T47D (cell line): ENCODE measurements around the gene DOCK2.

Source experiments
- DNase-seq, 2 experiments: peaks; one replicate each; pipeline versions ENCODE4 v3.0.0 to v3.0.0-alpha.2; 2011 to 2012; ENCODE audit warnings: low read depth in 1 of 2, low spot score in 1 of 2
- JUND ChIP-seq: IDR thresholded peaks from 2 replicates; pipeline ENCODE4 v1.6.1; 2012; ENCODE audit warnings: low read depth
- in situ Hi-C: cut with HindIII; loops from 2 replicates; pipeline ENCODE4 v1.10.0; 2016; ENCODE audit warnings: low sequenced_read_pairs, low pct_unique_long_range_greater_than_20kb

Gene DOCK2

DNA sequence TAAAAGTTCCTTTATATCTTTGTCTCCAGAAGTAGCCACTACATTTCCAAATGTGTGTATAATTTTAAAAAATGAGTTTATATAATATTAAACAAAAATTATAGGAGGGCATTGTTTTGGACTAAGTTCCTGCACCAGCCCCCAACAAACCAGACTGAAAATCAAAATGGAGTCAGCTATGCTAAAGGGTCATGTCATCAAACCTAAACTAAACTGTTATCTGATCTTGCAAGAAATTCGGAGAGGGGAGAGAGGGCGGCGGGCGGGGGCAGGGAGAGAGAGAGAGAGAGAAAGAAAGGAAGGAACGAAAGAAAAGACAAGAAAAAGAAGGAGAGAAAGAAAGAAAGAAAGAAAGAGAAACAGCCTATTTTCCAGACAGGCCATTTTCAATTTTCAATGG, 63.5 kb downstream of the DOCK2 start:
- no peak for TF ChIP-seq JUND
- in situ Hi-C loops, result no loop called here
- no peak for DNase-seq

DNA sequence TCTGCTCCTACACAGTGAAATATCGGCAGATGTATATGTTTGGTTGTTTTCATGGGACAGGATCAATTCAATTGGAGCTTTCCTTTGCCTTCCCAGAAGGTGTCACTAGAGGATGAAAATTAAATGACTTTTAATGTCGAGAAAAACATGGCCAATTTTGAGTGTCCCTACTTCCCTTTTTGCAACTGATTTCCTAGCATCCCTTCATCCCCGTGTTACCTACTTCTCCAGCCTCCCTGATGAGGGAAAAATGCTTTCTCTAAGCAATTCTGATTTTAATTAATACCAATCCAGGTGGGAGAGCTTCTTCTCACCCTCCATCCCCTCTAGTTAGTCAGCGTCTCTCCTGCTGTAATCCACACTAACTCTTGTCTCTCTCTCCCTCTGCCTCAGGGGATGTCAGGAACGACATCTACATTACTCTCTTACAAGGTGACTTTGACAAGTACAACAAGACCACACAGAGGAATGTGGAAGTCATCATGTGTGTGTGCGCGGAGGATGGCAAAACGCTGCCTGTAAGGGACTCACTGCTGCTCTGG, 64.9 kb downstream of the DOCK2 start:
- in situ Hi-C loops, result no loop called here
- peak; percentile 11 to 29 for DNase-seq
- no peak for TF ChIP-seq JUND

DNA sequence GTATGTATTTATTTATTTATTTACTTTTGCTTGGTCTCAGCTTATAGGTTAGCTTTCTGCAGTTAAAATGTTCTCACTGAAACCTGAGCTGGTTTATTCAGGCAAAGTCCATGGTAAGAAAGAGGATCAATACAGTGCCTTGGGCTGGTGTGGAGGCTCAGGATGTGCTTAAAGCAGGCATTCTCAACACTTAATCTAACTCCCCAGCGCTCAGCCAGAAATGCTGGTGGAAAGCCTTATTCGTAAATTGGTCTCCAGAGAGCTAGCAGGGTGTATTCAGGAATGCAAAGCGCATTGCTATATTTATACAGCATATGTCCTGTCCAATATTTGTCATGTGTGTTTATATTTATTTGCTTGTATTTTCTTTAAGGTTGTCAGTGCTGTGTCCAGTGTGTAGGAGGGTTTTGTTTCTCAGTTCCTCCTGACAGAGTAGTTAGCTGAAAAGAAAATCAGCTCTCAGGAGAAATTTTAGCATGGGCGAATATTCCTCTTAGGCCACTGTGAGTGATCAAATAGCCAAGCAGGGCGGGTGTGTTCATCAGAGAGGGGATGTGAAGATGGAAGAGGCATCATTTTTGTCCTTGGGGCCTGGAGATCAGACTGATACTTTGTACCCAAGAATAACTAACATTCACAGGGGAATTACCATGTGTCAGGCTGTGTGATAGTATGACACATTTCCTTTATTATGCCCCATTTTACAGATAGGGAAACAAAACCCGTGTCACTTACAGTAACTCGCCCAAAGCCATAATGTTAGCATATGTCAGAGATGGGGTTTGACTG, 65.8 kb downstream of the DOCK2 start:
- no peak for TF ChIP-seq JUND
- no peak for DNase-seq
- in situ Hi-C loops, result no loop called here

DNA sequence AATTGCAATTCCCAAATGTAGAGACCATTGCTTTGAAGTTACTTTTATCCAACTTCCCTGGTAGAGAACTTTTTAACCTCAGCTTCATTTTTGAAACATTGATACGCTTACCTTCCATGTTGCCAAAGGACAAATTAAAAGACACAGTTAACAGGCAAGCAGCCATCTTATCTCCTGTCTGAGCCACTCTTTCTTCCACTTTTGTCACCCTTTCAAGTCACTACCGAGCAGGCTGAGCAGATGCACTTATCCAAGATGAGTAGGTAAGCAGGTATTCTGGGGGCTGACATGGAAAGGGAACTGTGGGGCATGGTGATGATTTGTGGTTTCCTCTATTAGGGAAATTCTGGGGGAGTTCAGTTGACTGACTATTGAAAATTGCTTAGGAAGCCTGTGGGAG, 66.7 kb downstream of the DOCK2 start:
- no peak for TF ChIP-seq JUND
- no peak for DNase-seq
- in situ Hi-C loops, result no loop called here

DNA sequence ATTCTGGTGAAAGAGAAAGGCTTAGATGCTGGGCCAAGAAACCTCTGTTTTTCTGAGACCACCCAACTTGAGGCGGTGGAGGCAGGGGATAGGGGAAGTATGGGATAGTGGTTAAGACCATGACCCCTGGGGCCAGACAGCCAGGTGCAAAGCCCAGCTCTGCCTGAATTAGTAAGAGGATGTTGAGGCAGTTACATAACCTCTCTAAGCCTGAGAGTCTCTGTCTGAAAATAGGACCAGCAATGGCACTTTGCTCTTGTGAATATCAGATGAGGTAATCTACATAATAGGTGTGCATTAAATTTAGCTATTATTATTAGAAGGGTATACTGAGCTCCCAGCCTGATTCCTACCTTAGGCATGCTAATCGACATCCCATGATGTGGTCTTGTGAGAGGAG, 68.2 kb downstream of the DOCK2 start:
- no peak for TF ChIP-seq JUND
- in situ Hi-C loops, result no loop called here
- no peak for DNase-seq

DNA sequence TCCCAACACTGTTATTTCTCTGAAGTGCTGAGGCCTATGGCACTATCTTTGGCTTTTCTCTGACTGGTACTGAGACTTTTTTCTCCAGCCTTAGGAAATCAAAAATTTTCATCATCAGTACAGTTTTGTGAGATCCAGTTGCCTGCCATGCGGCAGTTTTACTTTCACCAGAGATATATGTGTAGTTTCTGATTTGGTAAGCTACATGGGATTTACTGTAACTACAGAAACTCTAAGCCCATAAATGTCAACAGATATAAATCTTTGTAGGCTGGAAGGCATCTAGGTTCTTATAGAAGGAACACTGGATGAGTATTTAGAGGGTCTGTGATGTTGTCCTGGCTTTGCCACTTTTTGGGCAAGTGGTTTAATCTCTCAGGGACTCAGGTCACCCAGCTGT, 69.0 kb downstream of the DOCK2 start:
- no peak for DNase-seq
- in situ Hi-C loops, result no loop called here
- TF ChIP-seq JUND, result no peak

DNA sequence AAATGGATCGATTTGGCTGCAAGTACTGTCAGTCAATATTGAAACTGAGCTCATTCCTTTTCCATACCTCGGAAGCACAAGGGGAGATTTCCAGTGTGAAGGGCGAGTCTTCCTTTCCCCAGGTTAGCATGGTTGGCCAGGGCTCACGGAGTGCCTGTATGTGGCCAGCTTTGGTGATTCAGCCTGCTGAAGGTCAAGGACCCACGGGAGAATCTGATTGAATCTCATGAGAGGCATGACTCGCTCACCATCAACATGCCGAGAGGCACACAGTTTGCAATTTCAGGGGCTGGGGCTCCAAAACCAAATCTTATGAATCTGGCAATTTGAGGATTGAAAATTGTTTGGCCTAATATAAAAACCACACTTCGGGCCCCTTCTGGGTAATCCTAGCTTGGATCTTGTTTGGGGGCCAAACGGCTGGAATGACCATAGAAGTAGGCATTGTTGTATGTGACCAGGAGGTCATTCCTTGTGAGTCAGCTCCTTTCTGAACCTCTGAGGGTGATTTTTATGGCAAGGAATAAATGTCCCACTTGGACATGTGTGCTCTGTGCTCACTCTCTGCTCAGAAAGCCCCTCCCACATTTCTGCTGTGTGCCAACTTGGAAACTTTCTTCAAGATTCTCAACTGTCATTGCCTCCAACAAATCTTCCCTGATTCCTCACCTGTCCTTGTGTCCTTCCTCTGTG, 69.8 kb downstream of the DOCK2 start:
- TF ChIP-seq JUND, result no peak
- in situ Hi-C loops, result no loop called here
- DNase-seq, result no peak

DNA sequence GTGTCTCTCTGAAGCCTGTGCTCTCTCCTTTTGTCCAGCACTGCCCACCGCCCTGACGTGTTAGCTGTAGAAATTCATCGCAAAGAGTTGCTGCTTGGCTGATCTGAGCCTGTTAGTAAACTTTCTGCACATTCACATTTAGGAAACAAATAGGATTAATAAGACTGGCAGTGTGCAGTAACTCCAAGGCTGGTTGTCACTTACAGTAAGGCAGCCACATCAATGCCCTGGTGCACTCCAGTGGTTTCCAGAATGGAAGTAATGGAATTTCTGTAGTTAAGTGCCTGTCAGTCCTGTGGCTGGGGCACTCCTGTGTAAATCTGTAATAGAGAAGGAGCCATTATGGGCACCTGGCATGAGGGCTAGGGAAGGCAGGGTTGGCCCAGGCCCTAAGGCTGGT, 70.6 kb downstream of the DOCK2 start:
- DNase-seq, result no peak
- in situ Hi-C loops, result no loop called here
- TF ChIP-seq JUND, result no peak

DNA sequence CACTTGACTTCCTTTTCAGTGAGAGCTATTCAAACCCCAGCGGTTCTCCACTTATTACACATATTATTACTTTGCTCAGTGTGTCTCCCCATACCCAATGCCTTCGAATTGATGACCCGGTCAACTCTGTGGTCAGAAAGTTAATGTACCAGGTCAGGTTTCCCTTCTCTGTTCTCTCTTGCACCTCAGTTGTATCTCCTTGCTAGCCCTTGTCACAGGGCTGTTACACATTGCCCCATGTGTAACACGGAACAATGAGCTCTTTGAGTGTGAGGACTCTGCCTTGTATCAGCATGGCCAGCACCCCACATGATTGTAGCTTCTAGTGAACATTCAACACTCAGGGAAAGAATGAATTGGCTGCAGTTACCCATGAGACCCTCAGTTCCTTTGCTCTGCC, 73.6 kb downstream of the DOCK2 start:
- no peak for DNase-seq
- in situ Hi-C loops, result no loop called here
- no peak for TF ChIP-seq JUND

DNA sequence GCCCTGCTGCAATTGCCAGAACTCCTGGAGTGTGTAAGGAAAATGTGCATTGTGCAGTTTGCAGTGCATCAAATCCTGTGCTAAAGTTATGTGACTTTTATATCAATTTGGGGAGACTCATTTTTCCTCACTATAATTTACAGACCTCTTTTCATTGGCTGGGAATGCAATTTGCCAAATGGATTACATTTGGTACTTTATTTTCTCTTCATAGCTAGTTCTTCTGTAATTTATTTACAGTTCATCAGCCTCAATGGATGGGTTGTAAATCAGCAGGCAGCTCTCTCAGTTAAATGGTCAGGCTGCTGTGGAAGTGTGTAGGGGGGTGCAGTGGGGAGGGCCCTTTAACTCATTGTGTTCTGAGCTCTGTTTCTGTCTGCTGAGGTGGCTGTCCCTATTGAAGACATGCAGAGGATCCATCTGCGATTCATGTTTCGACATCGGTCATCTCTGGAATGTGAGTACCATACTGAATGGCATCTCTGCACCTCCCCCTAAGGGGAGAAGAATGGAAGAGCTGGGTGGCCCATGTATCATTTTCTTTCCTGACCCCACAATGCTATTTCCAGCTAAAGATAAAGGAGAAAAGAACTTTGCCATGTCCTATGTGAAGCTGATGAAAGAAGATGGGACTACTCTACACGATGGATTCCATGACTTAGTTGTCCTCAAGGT, 74.6 kb downstream of the DOCK2 start:
- in situ Hi-C loops, result no loop called here
- no peak for DNase-seq
- no peak for TF ChIP-seq JUND

DNA sequence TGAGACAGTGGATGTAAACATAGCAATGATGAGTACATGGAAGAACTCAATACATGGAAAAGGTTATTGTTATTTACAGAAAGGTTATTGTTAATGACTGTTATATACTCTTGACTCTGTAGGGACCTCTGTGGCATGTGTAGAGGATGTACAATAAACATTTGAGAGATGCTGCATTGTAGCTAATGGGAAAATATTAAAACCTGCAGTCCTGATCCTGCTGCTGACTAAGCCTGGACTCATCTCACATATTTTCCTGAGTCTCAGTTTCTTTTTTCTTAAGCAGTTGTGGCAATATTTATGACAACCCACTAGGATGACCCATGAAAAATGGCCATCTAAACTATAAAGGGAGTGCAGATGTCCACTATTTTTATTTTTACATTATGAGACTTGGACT, 75.4 kb downstream of the DOCK2 start:
- in situ Hi-C loops, result no loop called here
- no peak for TF ChIP-seq JUND
- no peak for DNase-seq

DNA sequence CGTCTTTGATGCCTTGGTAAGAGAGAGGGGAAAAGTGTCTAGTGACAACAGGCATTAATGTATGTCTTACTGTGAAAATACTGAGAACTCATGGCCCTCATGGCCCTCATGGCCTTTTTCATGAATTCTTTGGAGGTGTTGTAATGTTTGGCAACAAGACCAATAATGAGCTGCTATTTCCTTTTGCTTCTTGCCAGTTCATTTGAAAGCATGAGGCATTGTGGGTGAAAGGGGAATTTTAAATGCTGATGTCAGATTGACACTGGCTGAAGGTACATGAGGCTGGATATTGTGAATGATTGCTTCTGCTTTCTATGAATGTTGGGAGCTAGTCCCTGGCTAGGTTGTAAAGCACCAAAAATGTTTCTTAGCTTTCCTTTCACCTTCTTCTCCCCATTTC, 79.2 kb downstream of the DOCK2 start:
- TF ChIP-seq JUND, result no peak
- in situ Hi-C loops, result no loop called here
- DNase-seq, result no peak

DNA sequence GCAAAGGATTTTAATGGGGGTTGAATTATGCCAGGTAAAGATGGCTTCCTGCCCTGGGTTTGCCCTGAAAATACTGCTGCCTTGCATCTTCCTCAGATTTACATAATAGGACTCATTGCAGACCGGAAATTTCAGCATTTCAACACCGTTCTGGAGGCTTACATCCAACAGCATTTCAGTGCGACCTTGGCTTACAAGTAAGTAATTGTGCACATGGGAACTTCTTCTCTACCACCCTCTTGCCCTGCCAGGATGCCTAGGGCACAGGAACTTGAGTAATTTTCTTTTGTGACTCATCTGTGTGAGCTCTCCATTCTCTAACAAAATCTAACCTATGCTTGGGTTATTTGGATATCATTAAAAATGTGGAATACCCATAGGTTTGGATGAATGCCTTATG, 80.2 kb downstream of the DOCK2 start:
- in situ Hi-C loops, result no loop called here
- no peak for DNase-seq
- no peak for TF ChIP-seq JUND
